ENCODE measurements around the gene ZMYM2. TPM values are rescaled to one million over a fixed set of nuclear protein-coding genes. Genes with fewer than 3 reads are reported as not detected.

The ZMYM2 gene
- total RNA-seq, 4 donors from 2014 or later: 33.4 to 91.1 (median 63.6) TPM

GRCh38 chr13:20043207-20043925 lies 84.8 kb downstream of the ZMYM2 start:
- DNase-seq: no peak
- Histone ChIP-seq H3K27ac (no peak overlapping the region), H3K4me3 (no peak overlapping the region), H3K36me3 (peaks cover 0 to 29% (median under 1%) of the 10 kb centered on the region in 4 donors), H3K4me1 (peaks cover 0 to 8% (median 3%) of the 10 kb centered on the region in 4 donors), H3K9me3 (no peaks in the 10 kb centered on the region), H3K27me3 (no peaks in the 10 kb centered on the region)
- intact Hi-C loops (cut with DNase I; ENCODE audit: low total_unique reads): no loop called here
- WGBS, 2 donors (ENCODE audit: low coverage in 1 of 2): 88 to 90% methylated on average over 4 to 11 of the region's 11 CpGs
- TF ChIP-seq EP300 (IDR thresholded peaks at IDR 0.05; ENCODE audit: low read depth) (no peak), POLR2AphosphoS5 (IDR thresholded peaks at IDR 0.05) (no peak), CTCF (IDR thresholded peaks at IDR 0.05) (no peak)
- in situ Hi-C loops (cut with MboI; ENCODE audit: low pct_ligation_motif_present in 1 of 4, low pct_unique_long_range_greater_than_20kb in 1 of 4, low sequenced_read_pairs in 3 of 4): no loop called here

GRCh38 chr13:20044086-20044485 lies 85.6 kb downstream of the ZMYM2 start:
- TF ChIP-seq POLR2AphosphoS5 (IDR thresholded peaks at IDR 0.05) (no peak), POLR2A (IDR thresholded peaks at IDR 0.05) (no peak), CTCF (IDR thresholded peaks at IDR 0.05) (no peak), EP300 (IDR thresholded peaks at IDR 0.05; ENCODE audit: low read depth) (no peak)
- 100% methylated on average over 1 of the region's 1 CpG; no CpG with 5 or more reads in 1 of the 2 donors for WGBS, 2 donors (ENCODE audit: low coverage in 1 of 2)
- H3K4me3 ChIP-seq: no peak overlapping the region
- peaks cover 0 to 27% (median 0%) of the 10 kb centered on the region in 4 donors for H3K36me3 ChIP-seq
- no peaks in the 10 kb centered on the region for H3K9me3 ChIP-seq
- no peak for DNase-seq
- no peak overlapping the region for H3K27ac ChIP-seq
- H3K4me1 ChIP-seq: peaks cover 0 to 9% (median 4%) of the 10 kb centered on the region in 4 donors
- intact Hi-C loops (cut with DNase I; ENCODE audit: low total_unique reads): no loop called here
- no peaks in the 10 kb centered on the region for H3K27me3 ChIP-seq
- in situ Hi-C loops (cut with MboI; ENCODE audit: low pct_ligation_motif_present in 1 of 4, low pct_unique_long_range_greater_than_20kb in 1 of 4, low sequenced_read_pairs in 3 of 4): no loop called here

GRCh38 chr13:20045950-20046548 lies 87.5 kb downstream of the ZMYM2 start:
- intact Hi-C loops (cut with DNase I; ENCODE audit: low total_unique reads) (no loop called here), in situ Hi-C loops (cut with MboI; ENCODE audit: low pct_ligation_motif_present in 1 of 4, low pct_unique_long_range_greater_than_20kb in 1 of 4, low sequenced_read_pairs in 3 of 4) (no loop called here)
- Histone ChIP-seq H3K36me3 (peaks cover 0 to 12% (median 0%) of the 10 kb centered on the region in 4 donors), H3K9me3 (no peaks in the 10 kb centered on the region), H3K4me1 (peaks cover 0 to 18% (median 4%) of the 10 kb centered on the region in 4 donors), H3K4me3 (no peak overlapping the region), H3K27ac (no peak overlapping the region), H3K27me3 (no peaks in the 10 kb centered on the region)
- no peak for TF ChIP-seq POLR2AphosphoS5 (IDR thresholded peaks at IDR 0.05)
- TF ChIP-seq EP300 (IDR thresholded peaks at IDR 0.05; ENCODE audit: low read depth): no peak
- WGBS, 2 donors (ENCODE audit: low coverage in 1 of 2): 77 to 83% methylated on average over 2 of the region's 2 CpGs
- no peak for DNase-seq

GRCh38 chr13:20049558-20050473 lies 91.3 kb downstream of the ZMYM2 start:
- Histone ChIP-seq H3K4me1 (peaks cover 0 to 18% (median 4%) of the 10 kb centered on the region in 4 donors), H3K27ac (no peak overlapping the region), H3K36me3 (peaks cover 0 to 21% (median 0%) of the 10 kb centered on the region in 4 donors), H3K4me3 (no peak overlapping the region), H3K27me3 (no peaks in the 10 kb centered on the region), H3K9me3 (no peaks in the 10 kb centered on the region)
- WGBS, 2 donors (ENCODE audit: low coverage in 1 of 2): 62 to 72% methylated on average over 5 of the region's 5 CpGs
- intact Hi-C loops (cut with DNase I; ENCODE audit: low total_unique reads): no loop called here
- TF ChIP-seq CTCF (IDR thresholded peaks at IDR 0.05) (no peak), POLR2A (IDR thresholded peaks at IDR 0.05) (no peak), EP300 (IDR thresholded peaks at IDR 0.05; ENCODE audit: low read depth) (no peak), POLR2AphosphoS5 (IDR thresholded peaks at IDR 0.05) (no peak)
- DNase-seq: no peak
- in situ Hi-C loops (cut with MboI; ENCODE audit: low pct_ligation_motif_present in 1 of 4, low pct_unique_long_range_greater_than_20kb in 1 of 4, low sequenced_read_pairs in 3 of 4): no loop called here
